ENCODE results near the gene GAST. TPM values are rescaled to one million over a fixed set of nuclear protein-coding genes. Genes with fewer than 3 reads are reported as not detected.

GAST gene
- total and polyA plus RNA-seq, 4 experiments from 2014 or later, result not detected

GRCh38 chr17:41740506-41740905 is 28.4 kb downstream of the GAST start:
- H3K4me1 Mint-ChIP-seq, result peaks cover 0 to 9% (median 2%) of the 10 kb centered on the region in 4 donors
- H3K4me1 ChIP-seq (ENCODE audit: insufficient read depth, low read length), result peaks cover 3% of the 10 kb centered on the region
- H3K9me3 ChIP-seq (ENCODE audit: control insufficient read depth in 1 of 2, low read length in 2 of 2), result no peaks in the 10 kb centered on the region
- no peak overlapping the region for H3K4me3 ChIP-seq (ENCODE audit: low read length in 2 of 2)
- no peak overlapping the region for H3K27ac ChIP-seq (ENCODE audit: low read depth, low read length)
- H3K4me3 Mint-ChIP-seq, result no peak overlapping the region
- H3K36me3 Mint-ChIP-seq, result no peaks in the 10 kb centered on the region
- H3K27me3 Mint-ChIP-seq, result peaks cover 11 to 12% of the 10 kb centered on the region in 2 donors
- peaks cover 12% of the 10 kb centered on the region for H3K27me3 ChIP-seq (ENCODE audit: insufficient read depth, low read length)
- no peaks in the 10 kb centered on the region for H3K36me3 ChIP-seq (ENCODE audit: insufficient read depth, low read length)
- no peak overlapping the region for H3K27ac Mint-ChIP-seq
- no peaks in the 10 kb centered on the region for H3K9me3 Mint-ChIP-seq
- ChIA-PET POLR2A (ENCODE audit: partially characterized antibody) (interaction anchor here (0.6 kb wide), 1 partner anchor 167 kb away, joined by 3 read pairs; no protein-coding TSS in a partner anchor), CTCF (ENCODE audit: partially characterized antibody) (interaction anchor here (1.9 to 4.7 kb wide), 2 partner anchors 59 to 61 kb away, joined by 5 to 20 read pairs; no protein-coding TSS in a partner anchor)
- no peak for DNase-seq
- intact Hi-C loops (cut with micrococcal nuclease), result no loop called here

- no peak overlapping the region for H3K27ac ChIP-seq (ENCODE audit: low read depth, low read length)
- Mint-ChIP-seq H3K27ac (no peak overlapping the region), H3K4me1 (peaks cover 0 to 9% (median 2%) of the 10 kb centered on the region in 4 donors), H3K4me3 (no peak overlapping the region), H3K36me3 (no peaks in the 10 kb centered on the region), H3K9me3 (no peaks in the 10 kb centered on the region), H3K27me3 (peaks cover 6 to 10% of the 10 kb centered on the region in 2 donors)
- peaks cover 3% of the 10 kb centered on the region for H3K27me3 ChIP-seq (ENCODE audit: insufficient read depth, low read length)
- H3K4me1 ChIP-seq (ENCODE audit: insufficient read depth, low read length), result peaks cover 3% of the 10 kb centered on the region
- ChIA-PET CTCF (ENCODE audit: partially characterized antibody) (interaction anchor here (0.9 to 4.7 kb wide), 3 partner anchors 48 to 60 kb away, joined by 3 to 20 read pairs (median 5); no protein-coding TSS in a partner anchor), POLR2A (ENCODE audit: partially characterized antibody) (interaction anchor here (2.1 kb wide), 1 partner anchor 59 kb away, joined by 7 read pairs; no protein-coding TSS in a partner anchor)
- H3K9me3 ChIP-seq (ENCODE audit: control insufficient read depth in 1 of 2, low read length in 2 of 2), result no peaks in the 10 kb centered on the region
- no peak overlapping the region for H3K4me3 ChIP-seq (ENCODE audit: low read length in 2 of 2)
- H3K36me3 ChIP-seq (ENCODE audit: insufficient read depth, low read length), result no peaks in the 10 kb centered on the region
- intact Hi-C loops (cut with micrococcal nuclease), result no loop called here
- no peak for DNase-seq
Observed at GRCh38 chr17:41741709-41742108, 29.6 kb downstream of the GAST start.

GRCh38 chr17:41748275-41748674 is 36.1 kb downstream of the GAST start:
- Mint-ChIP-seq H3K27ac (peak overlapping the region in 1 of 7 donors; percentile 24), H3K4me3 (no peak overlapping the region), H3K9me3 (no peaks in the 10 kb centered on the region), H3K36me3 (no peaks in the 10 kb centered on the region), H3K4me1 (no peaks in the 10 kb centered on the region), H3K27me3 (peaks cover 3 to 12% of the 10 kb centered on the region in 2 donors)
- H3K27ac ChIP-seq (ENCODE audit: low read depth, low read length), result no peak overlapping the region
- DNase-seq, result no peak
- H3K36me3 ChIP-seq (ENCODE audit: insufficient read depth, low read length), result no peaks in the 10 kb centered on the region
- no peaks in the 10 kb centered on the region for H3K27me3 ChIP-seq (ENCODE audit: insufficient read depth, low read length)
- H3K4me3 ChIP-seq (ENCODE audit: low read length in 2 of 2), result no peak overlapping the region
- no peaks in the 10 kb centered on the region for H3K9me3 ChIP-seq (ENCODE audit: control insufficient read depth in 1 of 2, low read length in 2 of 2)
- intact Hi-C loops (cut with micrococcal nuclease), result no loop called here
- CTCF ChIA-PET (ENCODE audit: partially characterized antibody), result interaction anchor here (0.5 to 1.5 kb wide), 2 partner anchors 11 to 48 kb away, joined by 3 read pairs; no protein-coding TSS in a partner anchor
- POLR2A ChIA-PET (ENCODE audit: partially characterized antibody), result no interaction called here
- no peaks in the 10 kb centered on the region for H3K4me1 ChIP-seq (ENCODE audit: insufficient read depth, low read length)

- Histone ChIP-seq H3K4me3 (ENCODE audit: low read length in 2 of 2) (no peak overlapping the region), H3K4me1 (ENCODE audit: insufficient read depth, low read length) (no peaks in the 10 kb centered on the region), H3K27ac (ENCODE audit: low read depth, low read length) (no peak overlapping the region), H3K36me3 (ENCODE audit: insufficient read depth, low read length) (no peaks in the 10 kb centered on the region), H3K9me3 (ENCODE audit: control insufficient read depth in 1 of 2, low read length in 2 of 2) (no peaks in the 10 kb centered on the region), H3K27me3 (ENCODE audit: insufficient read depth, low read length) (no peaks in the 10 kb centered on the region)
- H3K4me1 Mint-ChIP-seq, result no peaks in the 10 kb centered on the region
- ChIA-PET POLR2A (ENCODE audit: partially characterized antibody) (no interaction called here), CTCF (ENCODE audit: partially characterized antibody) (interaction anchor here (1.1 to 1.2 kb wide), 2 partner anchors 13 to 51 kb away, joined by 4 read pairs; no protein-coding TSS in a partner anchor)
- no peak overlapping the region for H3K27ac Mint-ChIP-seq
- H3K9me3 Mint-ChIP-seq, result no peaks in the 10 kb centered on the region
- no peaks in the 10 kb centered on the region for H3K36me3 Mint-ChIP-seq
- intact Hi-C loops (cut with micrococcal nuclease), result no loop called here
- no peak for DNase-seq
- peaks cover 2 to 14% of the 10 kb centered on the region in 2 donors for H3K27me3 Mint-ChIP-seq
- H3K4me3 Mint-ChIP-seq, result no peak overlapping the region
Observed at GRCh38 chr17:41750862-41751261, 38.7 kb downstream of the GAST start.

GRCh38 chr17:41751288-41751687 is 39.2 kb downstream of the GAST start:
- Histone ChIP-seq H3K4me3 (ENCODE audit: low read length in 2 of 2) (no peak overlapping the region), H3K27me3 (ENCODE audit: insufficient read depth, low read length) (no peaks in the 10 kb centered on the region), H3K36me3 (ENCODE audit: insufficient read depth, low read length) (no peaks in the 10 kb centered on the region), H3K9me3 (ENCODE audit: control insufficient read depth in 1 of 2, low read length in 2 of 2) (no peaks in the 10 kb centered on the region), H3K4me1 (ENCODE audit: insufficient read depth, low read length) (no peaks in the 10 kb centered on the region), H3K27ac (ENCODE audit: low read depth, low read length) (no peak overlapping the region)
- Mint-ChIP-seq H3K27me3 (peaks cover 1 to 14% of the 10 kb centered on the region in 2 donors), H3K4me3 (no peak overlapping the region), H3K36me3 (no peaks in the 10 kb centered on the region), H3K9me3 (no peaks in the 10 kb centered on the region), H3K27ac (no peak overlapping the region), H3K4me1 (no peaks in the 10 kb centered on the region)
- no peak for DNase-seq
- intact Hi-C loops (cut with micrococcal nuclease), result no loop called here
- POLR2A ChIA-PET (ENCODE audit: partially characterized antibody), result no interaction called here
- CTCF ChIA-PET (ENCODE audit: partially characterized antibody), result interaction anchor here (1.2 kb wide), 1 partner anchor 50 kb away, joined by 4 read pairs; no protein-coding TSS in a partner anchor

GRCh38 chr17:41754066-41754465 is 41.9 kb downstream of the GAST start:
- no peak overlapping the region for H3K27ac Mint-ChIP-seq
- H3K9me3 Mint-ChIP-seq, result no peaks in the 10 kb centered on the region
- ChIA-PET CTCF (ENCODE audit: partially characterized antibody) (interaction anchor here (0.7 to 1.0 kb wide), 2 partner anchors 48 to 62 kb away, joined by 4 to 5 read pairs; no protein-coding TSS in a partner anchor), POLR2A (ENCODE audit: partially characterized antibody) (no interaction called here)
- no peak overlapping the region for H3K4me3 ChIP-seq (ENCODE audit: low read length in 2 of 2)
- H3K9me3 ChIP-seq (ENCODE audit: control insufficient read depth in 1 of 2, low read length in 2 of 2), result no peaks in the 10 kb centered on the region
- no peaks in the 10 kb centered on the region for H3K4me1 Mint-ChIP-seq
- no peaks in the 10 kb centered on the region for H3K36me3 Mint-ChIP-seq
- no peak for DNase-seq
- H3K4me3 Mint-ChIP-seq, result no peak overlapping the region
- peaks cover 0 to 8% of the 10 kb centered on the region in 2 donors for H3K27me3 Mint-ChIP-seq
- H3K27me3 ChIP-seq (ENCODE audit: insufficient read depth, low read length), result no peaks in the 10 kb centered on the region
- H3K27ac ChIP-seq (ENCODE audit: low read depth, low read length), result no peak overlapping the region
- no peaks in the 10 kb centered on the region for H3K4me1 ChIP-seq (ENCODE audit: insufficient read depth, low read length)
- no peaks in the 10 kb centered on the region for H3K36me3 ChIP-seq (ENCODE audit: insufficient read depth, low read length)
- intact Hi-C loops (cut with micrococcal nuclease), result no loop called here

- H3K27ac ChIP-seq (ENCODE audit: low read depth, low read length), result no peak overlapping the region
- intact Hi-C loops (cut with micrococcal nuclease), result no loop called here
- Mint-ChIP-seq H3K4me3 (no peak overlapping the region), H3K36me3 (no peaks in the 10 kb centered on the region), H3K4me1 (no peaks in the 10 kb centered on the region), H3K27ac (no peak overlapping the region), H3K9me3 (no peaks in the 10 kb centered on the region), H3K27me3 (peaks cover 0 to 6% of the 10 kb centered on the region in 2 donors)
- ChIA-PET POLR2A (ENCODE audit: partially characterized antibody) (no interaction called here), CTCF (ENCODE audit: partially characterized antibody) (no interaction called here)
- no peaks in the 10 kb centered on the region for H3K4me1 ChIP-seq (ENCODE audit: insufficient read depth, low read length)
- no peaks in the 10 kb centered on the region for H3K9me3 ChIP-seq (ENCODE audit: control insufficient read depth in 1 of 2, low read length in 2 of 2)
- H3K36me3 ChIP-seq (ENCODE audit: insufficient read depth, low read length), result no peaks in the 10 kb centered on the region
- no peak overlapping the region for H3K4me3 ChIP-seq (ENCODE audit: low read length in 2 of 2)
- no peaks in the 10 kb centered on the region for H3K27me3 ChIP-seq (ENCODE audit: insufficient read depth, low read length)
- no peak for DNase-seq
Observed at GRCh38 chr17:41758601-41759000, 46.5 kb downstream of the GAST start.

All from CD4-positive, alpha-beta memory T cell (primary cell).